Bronchial epithelial cell (primary cell): ENCODE data around the gene P2RX3. TPM values are rescaled to one million over a fixed set of nuclear protein-coding genes. Genes with fewer than 3 reads are reported as not detected.

Experiments
- DNase-seq: peaks from one replicate; pipeline ENCODE4 v3.0.0-alpha.2; 2010; ENCODE audit warnings: low read depth
- FAIRE-seq: peaks from 2 replicates; lab custom pipeline; 2011; peaks lifted over from hg19 to GRCh38; lab: Jason Lieb, UNC
- H3K27me3 ChIP-seq: 2 replicates; pipeline ENCODE4 v1.5.1; 2011; ENCODE audit warnings: low read length; ENCODE audit not compliant: control insufficient read depth, insufficient read depth
- H3K36me3 ChIP-seq: 2 replicates; pipeline ENCODE4 v1.5.1; 2011; ENCODE audit warnings: low read length; ENCODE audit not compliant: control insufficient read depth, insufficient read depth
- H3K4me3 ChIP-seq: 2 replicates; pipeline ENCODE4 v1.5.1; 2011; ENCODE audit warnings: mild to moderate bottlenecking, low read depth, low read length, control low read depth
- CTCF ChIP-seq: IDR thresholded peaks from 2 replicates; pipeline ENCODE4 v1.5.1; 2011; ENCODE audit warnings: mild to moderate bottlenecking, moderate library complexity, low read length, control low read depth, inconsistent platforms; ENCODE audit not compliant: insufficient read depth, severe bottlenecking
- total RNA-seq: library from RNA; depleted of rRNA; stranded (reverse); fragments of >200 nt; gene quantifications from 2 replicates; pipeline ENCODE4 v1.2.1, GENCODE V29; 2014

P2RX3 gene
- total RNA-seq, 1 donor from 2014 or later: not detected

- FAIRE-seq: no peak
- H3K36me3 ChIP-seq: peaks cover 54% of the 10 kb centered on the region
These were observed 22.1 kb upstream of the P2RX3 start for GRCh38 chr11:57316017-57316416.

GRCh38 chr11:57318178-57318577 lies 20.0 kb upstream of the P2RX3 start:
- Histone ChIP-seq H3K4me3 (no peak overlapping the region), H3K27me3 (no peaks in the 10 kb centered on the region), H3K36me3 (peaks cover 56% of the 10 kb centered on the region)
- no peak for FAIRE-seq
- TF ChIP-seq CTCF: no peak
- no peak for DNase-seq

More at GRCh38 chr11:57316017-57316416, 22.1 kb upstream of the P2RX3 start:
- no peak overlapping the region for H3K4me3 ChIP-seq
- TF ChIP-seq CTCF: no peak
- no peaks in the 10 kb centered on the region for H3K27me3 ChIP-seq
- DNase-seq: no peak

- Histone ChIP-seq H3K27me3 (no peaks in the 10 kb centered on the region), H3K4me3 (peak overlapping the region; percentile 5), H3K36me3 (peaks cover 48% of the 10 kb centered on the region)
- FAIRE-seq: no peak
- TF ChIP-seq CTCF: no peak
- DNase-seq: no peak
These were observed 18.0 kb upstream of the P2RX3 start for GRCh38 chr11:57320067-57320718.

- no peak for DNase-seq
- FAIRE-seq: no peak
These were observed 17.3 kb upstream of the P2RX3 start for GRCh38 chr11:57320719-57321387.

GRCh38 chr11:57321388-57322255 lies 16.5 kb upstream of the P2RX3 start:
- no peak for DNase-seq
- no peak for TF ChIP-seq CTCF
- H3K27me3 ChIP-seq: no peaks in the 10 kb centered on the region
- H3K4me3 ChIP-seq: peak overlapping the region; percentile 90
- FAIRE-seq: no peak
- H3K36me3 ChIP-seq: peaks cover 41% of the 10 kb centered on the region

More at GRCh38 chr11:57320719-57321387, 17.3 kb upstream of the P2RX3 start:
- Histone ChIP-seq H3K4me3 (peak overlapping the region; percentile 90), H3K36me3 (peaks cover 42% of the 10 kb centered on the region), H3K27me3 (no peaks in the 10 kb centered on the region)
- no peak for TF ChIP-seq CTCF
